Activated CD8-positive, alpha-beta T cell treated with anti-CD3 and anti-CD28 coated beads for 36 hours (primary cell): Measurements from ENCODE around the gene EXOC4. TPM values are rescaled to one million over a fixed set of nuclear protein-coding genes. Genes with fewer than 3 reads are reported as not detected.

Experiments used
- ATAC-seq: fragments of 200-7000 bp; cut with Tn5 transposase; one replicate; pipeline ENCODE4 v1.10.0; 2021; ENCODE audit warnings: mild to moderate bottlenecking, moderate library complexity
- CTCF ChIA-PET: fragments of 350-600 bp; sonication (Branson Sonifier 250); formaldehyde crosslinking; loops from one replicate; lab custom pipeline; 2021; ENCODE audit warnings: antibody characterized with exemption; lab: Charles Lee
- POLR2A ChIA-PET: fragments of 350-600 bp; sonication (Branson Sonifier 250); formaldehyde crosslinking; loops from one replicate; lab custom pipeline; 2021; ENCODE audit warnings: antibody characterized with exemption; lab: Charles Lee
- DNase-seq: peaks from one replicate; pipeline ENCODE4 v3.0.0-alpha.2; 2020
- H3K27ac Mint-ChIP-seq: one replicate; pipeline ENCODE4 v1.8.0; 2021; ENCODE audit warnings: mild to moderate bottlenecking, mixed read lengths
- H3K27me3 Mint-ChIP-seq: one replicate; pipeline ENCODE4 v1.8.0; 2021; ENCODE audit warnings: mixed read lengths
- H3K36me3 Mint-ChIP-seq: one replicate; pipeline ENCODE4 v1.8.0; 2021; ENCODE audit warnings: low read depth, mixed read lengths
- H3K4me1 Mint-ChIP-seq: one replicate; pipeline ENCODE4 v1.8.0; 2021; ENCODE audit warnings: low read depth, mixed read lengths
- H3K4me3 Mint-ChIP-seq: one replicate; pipeline ENCODE4 v1.8.0; 2021; ENCODE audit warnings: mild to moderate bottlenecking, moderate library complexity, mixed read lengths
- H3K9me3 Mint-ChIP-seq: one replicate; pipeline ENCODE4 v1.8.0; 2021; ENCODE audit warnings: mixed read lengths
- CTCF ChIP-seq: fragments of 200-600 bp; IDR thresholded peaks from one replicate; pipeline ENCODE4 v1.8.0; 2022; ENCODE audit warnings: antibody characterized with exemption, mild to moderate bottlenecking
- intact Hi-C: fragments of 100-400 bp; cut with micrococcal nuclease; formaldehyde crosslinking; loops from one replicate; pipeline ENCODE4 v1.10.0; 2022
- total RNA-seq, 2 experiments: library from RNA; stranded (reverse); gene quantifications; one replicate each; pipeline ENCODE4 v1.2.3, GENCODE V29; 2021

EXOC4 gene
- total RNA-seq, 2 experiments from 2014 or later = 54.1 to 61.7 TPM

DNA sequence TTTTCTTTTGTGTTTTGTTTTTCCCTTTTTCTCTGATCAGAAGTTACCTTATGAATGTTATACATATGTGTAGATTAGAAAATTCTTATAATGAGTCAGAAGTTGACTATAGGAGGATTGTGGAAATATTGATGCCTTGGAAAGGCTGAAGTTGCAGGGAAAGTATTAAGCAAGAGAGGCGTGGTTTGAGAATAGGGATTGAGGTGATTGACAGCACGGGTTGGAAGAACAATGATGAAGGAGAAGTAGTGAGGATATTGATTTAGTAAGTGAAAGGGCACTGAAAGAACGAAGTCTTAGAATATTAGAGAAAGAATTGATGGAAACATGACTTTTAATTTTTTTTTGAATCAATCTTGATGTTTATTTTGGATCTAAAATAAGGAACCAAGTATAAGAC is 176.0 kb downstream of the EXOC4 start:
- ChIA-PET POLR2A (no interaction called here), CTCF (no interaction called here)
- Mint-ChIP-seq H3K4me3 (no peak overlapping the region), H3K4me1 (peaks cover 17% of the 10 kb centered on the region), H3K27ac (no peak overlapping the region), H3K27me3 (no peaks in the 10 kb centered on the region), H3K9me3 (no peaks in the 10 kb centered on the region), H3K36me3 (peaks cover 18% of the 10 kb centered on the region)
- no peak for ATAC-seq
- no peak for DNase-seq
- TF ChIP-seq CTCF = no peak
- intact Hi-C loops = no loop called here

- ChIA-PET CTCF (no interaction called here), POLR2A (no interaction called here)
- no peak for TF ChIP-seq CTCF
- Mint-ChIP-seq H3K4me1 (peaks cover 19% of the 10 kb centered on the region), H3K9me3 (no peaks in the 10 kb centered on the region), H3K27ac (no peak overlapping the region), H3K27me3 (no peaks in the 10 kb centered on the region), H3K4me3 (no peak overlapping the region), H3K36me3 (peaks cover 13% of the 10 kb centered on the region)
- ATAC-seq (no peak), DNase-seq (no peak)
- intact Hi-C loops = no loop called here
Observed at GRCh38 chr7:133429371-133429770, 176.5 kb downstream of the EXOC4 start.

- Mint-ChIP-seq H3K27me3 (no peaks in the 10 kb centered on the region), H3K4me1 (peaks cover 9% of the 10 kb centered on the region), H3K27ac (no peak overlapping the region), H3K9me3 (no peaks in the 10 kb centered on the region), H3K36me3 (peaks cover 2% of the 10 kb centered on the region), H3K4me3 (no peak overlapping the region)
- TF ChIP-seq CTCF = no peak
- POLR2A ChIA-PET = no interaction called here
- CTCF ChIA-PET = no interaction called here
- intact Hi-C loops = no loop called here
- no peak for ATAC-seq
- DNase-seq = no peak
Observed at GRCh38 chr7:133431134-133431724, 178.4 kb downstream of the EXOC4 start.

DNA sequence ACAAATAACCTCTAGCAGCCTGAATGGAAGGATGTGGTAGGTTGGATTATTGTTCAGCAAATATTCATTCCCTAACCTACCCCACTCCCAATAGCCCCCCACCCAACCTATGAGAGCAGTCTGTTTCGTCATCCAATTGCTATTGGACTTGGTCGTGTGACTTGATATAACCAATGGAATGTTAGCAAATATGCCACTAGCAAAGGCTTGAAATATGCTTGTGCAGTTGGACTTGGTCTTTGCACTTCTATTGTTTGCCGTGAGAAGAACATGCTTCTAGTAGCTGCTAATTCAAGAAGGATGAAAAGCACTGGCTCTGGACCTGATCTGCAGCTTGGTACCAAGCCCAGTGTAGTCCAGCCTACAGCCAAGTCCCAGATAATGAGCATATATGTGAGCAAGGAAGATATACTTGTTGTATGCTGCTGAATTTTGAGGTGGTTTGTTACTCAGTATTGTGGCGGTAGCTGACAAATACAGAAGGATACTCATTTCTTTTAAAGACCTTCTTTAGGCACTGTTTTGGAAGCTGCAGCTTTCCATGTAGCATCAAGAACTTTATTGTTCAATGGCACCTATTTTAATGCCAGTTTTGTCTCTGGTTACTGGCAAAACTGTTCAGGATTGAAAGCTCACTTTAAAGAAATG is 180.4 kb downstream of the EXOC4 start:
- H3K27me3 Mint-ChIP-seq = no peaks in the 10 kb centered on the region
- no peak for DNase-seq
- H3K36me3 Mint-ChIP-seq = peaks cover 5% of the 10 kb centered on the region
- ChIA-PET CTCF (interaction anchor here (1.4 to 1.8 kb wide), 3 partner anchors 16 to 260 kb away, joined by 4 to 6 read pairs (median 5); no protein-coding TSS in a partner anchor), POLR2A (no interaction called here)
- ATAC-seq = no peak
- H3K4me1 Mint-ChIP-seq = peaks cover 5% of the 10 kb centered on the region
- H3K9me3 Mint-ChIP-seq = no peaks in the 10 kb centered on the region
- intact Hi-C loops = no loop called here
- no peak overlapping the region for H3K27ac Mint-ChIP-seq
- no peak for TF ChIP-seq CTCF
- H3K4me3 Mint-ChIP-seq = no peak overlapping the region

- POLR2A ChIA-PET = no interaction called here
Observed at GRCh38 chr7:133434246-133434865, 181.5 kb downstream of the EXOC4 start.

More at GRCh38 chr7:133434246-133434865, 181.5 kb downstream of the EXOC4 start:
- ATAC-seq (no peak), DNase-seq (no peak)
- CTCF ChIA-PET = interaction anchor here (0.8 to 1.8 kb wide), 12 partner anchors 9 to 1115 kb away, joined by 3 to 6 read pairs (median 4); no protein-coding TSS in a partner anchor
- H3K36me3 Mint-ChIP-seq = peaks cover 3% of the 10 kb centered on the region
- intact Hi-C loops = no loop called here
- no peak overlapping the region for H3K27ac Mint-ChIP-seq
- TF ChIP-seq CTCF = peak; percentile 42
- H3K27me3 Mint-ChIP-seq = no peaks in the 10 kb centered on the region
- H3K9me3 Mint-ChIP-seq = no peaks in the 10 kb centered on the region
- H3K4me3 Mint-ChIP-seq = no peak overlapping the region
- peaks cover 3% of the 10 kb centered on the region for H3K4me1 Mint-ChIP-seq
